Breast epithelium (tissue), 3 donors: ENCODE measurements around the gene ZFHX2.
A peak's percentile ranks its signal among the peaks of the same experiment; 100 is the strongest.

ENCODE experiments used
- CTCF ChIP-seq, 3 donors: fragments of 450-650 bp; IDR thresholded peaks; one replicate each; pipeline ENCODE4 v1.5.1; 2016 to 2017; ENCODE audit warnings: antibody characterized with exemption in 3 of 3, mild to moderate bottlenecking in 3 of 3, moderate library complexity in 3 of 3
- POLR2A ChIP-seq: fragments of 450-650 bp; IDR thresholded peaks from one replicate; pipeline ENCODE4 v1.6.1; 2016; ENCODE audit warnings: antibody characterized with exemption, mild to moderate bottlenecking, moderate library complexity
- POLR2AphosphoS5 ChIP-seq, 3 donors: sonication (generic); formaldehyde crosslinking; IDR thresholded peaks; one replicate each; pipeline ENCODE4 v1.6.1; 2017; ENCODE audit warnings: antibody characterized with exemption in 3 of 3

DNA sequence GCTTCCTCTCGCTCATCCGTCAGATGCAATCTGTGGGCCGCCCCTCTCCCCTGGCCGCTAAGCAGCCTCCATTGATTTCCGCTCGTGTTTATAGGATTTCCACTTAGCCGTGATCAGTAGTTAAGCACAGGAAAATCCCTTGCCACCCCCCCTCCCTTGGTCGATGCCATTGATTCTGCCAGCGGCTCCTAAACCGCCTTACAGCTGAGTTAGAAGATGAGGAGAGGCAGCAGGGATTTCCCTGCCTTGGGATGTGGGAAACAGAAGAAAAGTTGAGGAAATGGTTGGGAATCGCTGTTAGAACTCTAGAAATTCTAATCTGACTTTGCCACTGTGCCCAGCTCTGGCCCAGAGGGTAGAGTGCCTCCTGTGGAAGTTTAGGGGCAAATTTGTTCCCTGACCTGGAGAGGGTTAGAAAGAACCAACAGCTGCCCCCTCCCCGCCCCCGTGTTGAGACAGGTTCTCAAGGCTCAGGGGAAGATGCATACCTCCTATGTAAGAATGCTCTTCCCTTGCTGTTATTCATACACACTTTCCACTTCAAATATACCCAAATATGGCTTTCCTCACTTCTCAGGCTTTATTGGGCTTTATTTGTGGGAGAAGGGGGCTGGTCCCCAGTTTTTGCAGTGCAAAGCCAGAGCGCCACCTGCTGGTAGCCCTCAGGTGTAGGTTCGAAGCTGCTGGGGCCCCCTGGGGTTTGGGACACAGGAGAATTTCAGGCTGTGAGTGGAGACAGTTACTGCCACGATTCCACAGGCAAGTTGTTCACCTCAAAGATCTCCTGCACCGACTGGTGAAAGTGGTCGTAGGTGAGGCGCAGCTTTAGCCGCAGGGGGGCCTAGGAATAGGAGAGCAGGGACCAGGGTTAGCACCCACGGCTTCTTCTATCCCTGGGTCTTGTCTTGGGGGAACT, 7.7 kb upstream of the ZFHX2 start:
- TF ChIP-seq CTCF (IDR thresholded peaks at IDR 0.05) (peak; percentile 49 to 56 (median 53)), POLR2A (no peak), POLR2AphosphoS5 (IDR thresholded peaks at IDR 0.05) (no peak)
